Progenitor cell of endocrine pancreas (in vitro differentiated cells): Measurements from ENCODE around the gene SLC35E1. TPM values are rescaled to one million over a fixed set of nuclear protein-coding genes. Genes with fewer than 3 reads are reported as not detected.

Source experiments
- DNase-seq: peaks from one replicate; pipeline ENCODE4 v3.0.0; 2021; ENCODE audit warnings: low spot score; ENCODE audit not compliant: unreplicated experiment
- H3K27ac Mint-ChIP-seq: 2 replicates; pipeline ENCODE4 v1.8.0; 2021; ENCODE audit warnings: mild to moderate bottlenecking, moderate library complexity, mixed read lengths
- H3K27me3 Mint-ChIP-seq: 2 replicates; pipeline ENCODE4 v1.8.0; 2021; ENCODE audit warnings: mixed read lengths
- H3K36me3 Mint-ChIP-seq: 2 replicates; pipeline ENCODE4 v1.8.0; 2022; ENCODE audit warnings: mixed read lengths; ENCODE audit not compliant: insufficient read depth
- H3K4me1 Mint-ChIP-seq: 2 replicates; pipeline ENCODE4 v1.8.0; 2021; ENCODE audit warnings: low read depth, mixed read lengths
- H3K4me3 Mint-ChIP-seq: 2 replicates; pipeline ENCODE4 v1.8.0; 2021; ENCODE audit warnings: low read depth, mild to moderate bottlenecking, moderate library complexity, mixed read lengths
- H3K9me3 Mint-ChIP-seq: 2 replicates; pipeline ENCODE4 v1.8.0; 2021; ENCODE audit warnings: low read depth, mixed read lengths
- CTCF ChIP-seq: fragments of 200-600 bp; sonication (generic); IDR thresholded peaks from one replicate; pipeline ENCODE4 v1.5.0; 2021; ENCODE audit warnings: antibody characterized with exemption, mild to moderate bottlenecking; ENCODE audit not compliant: unreplicated experiment
- total RNA-seq: library from RNA; stranded (reverse); gene quantifications from 2 replicates; pipeline ENCODE4 v1.2.1, GENCODE V29; 2021

The SLC35E1 gene
- total RNA-seq, 1 donor from 2014 or later = 49.1 TPM

DNA sequence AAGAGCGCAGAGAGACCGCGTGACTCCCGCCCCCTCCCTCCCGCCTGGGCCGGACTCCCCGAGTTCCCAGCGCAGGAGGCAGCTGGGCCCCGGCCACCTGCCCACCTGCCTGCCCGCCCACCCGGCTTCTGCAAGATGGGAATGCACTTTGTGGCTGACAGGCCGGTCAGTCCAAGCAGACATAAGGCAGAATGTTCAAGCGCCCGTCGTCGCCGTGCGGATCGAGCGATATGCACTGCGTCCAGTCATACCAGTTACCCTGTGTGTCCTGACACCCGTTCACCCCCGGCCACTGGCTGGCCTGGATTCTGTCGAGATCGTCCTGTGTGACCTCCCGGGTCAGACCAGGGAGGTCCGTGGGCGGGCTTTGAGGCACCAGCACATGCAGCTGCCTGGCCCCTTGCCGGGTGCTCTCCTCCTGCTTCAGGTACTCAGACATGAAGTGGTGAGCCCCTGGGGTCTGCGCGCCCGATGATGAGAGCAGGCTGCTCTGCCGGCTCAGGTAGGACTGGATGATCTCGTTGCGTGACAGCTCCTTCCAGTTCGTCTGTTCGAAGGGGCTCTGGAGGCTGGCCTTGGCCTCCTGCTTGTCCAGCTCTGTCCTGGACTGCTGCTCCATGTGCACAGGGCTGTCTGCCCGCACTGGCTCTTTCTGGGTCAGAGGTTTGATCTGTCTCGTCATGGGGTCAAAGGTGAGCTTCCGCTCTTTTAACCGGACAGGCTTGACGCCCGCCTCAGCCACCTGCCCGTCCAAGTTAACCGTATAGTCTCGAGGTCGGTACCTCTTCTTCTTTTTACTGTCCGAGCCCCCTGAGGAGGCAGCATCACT lies 3.9 kb upstream of the SLC35E1 start:
- no peak for DNase-seq
- Mint-ChIP-seq H3K4me3 (no peak overlapping the region), H3K27me3 (no peaks in the 10 kb centered on the region), H3K27ac (no peak overlapping the region), H3K36me3 (peaks cover 2% of the 10 kb centered on the region), H3K4me1 (peaks cover 15% of the 10 kb centered on the region), H3K9me3 (no peaks in the 10 kb centered on the region)
- TF ChIP-seq CTCF = no peak

DNA sequence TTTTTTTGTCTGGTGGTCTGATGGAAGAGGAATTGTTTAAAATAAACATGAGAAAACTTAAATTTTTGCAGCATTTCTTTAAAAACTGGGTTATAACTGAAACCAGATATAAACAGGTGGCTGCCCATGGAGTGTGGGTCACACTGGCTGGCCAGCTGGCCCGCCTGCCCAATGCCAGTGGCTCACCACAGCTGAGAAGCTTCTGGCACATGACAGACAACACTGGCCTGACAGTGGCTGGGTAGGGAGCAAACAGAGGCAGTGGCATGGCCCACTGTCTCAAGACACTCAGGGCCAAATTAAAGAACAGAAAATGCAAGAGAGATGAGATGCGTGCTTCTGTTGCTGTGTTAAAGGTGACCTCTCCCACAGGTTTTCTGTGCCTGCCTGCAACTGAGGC lies 3.1 kb upstream of the SLC35E1 start:
- peaks cover 15% of the 10 kb centered on the region for H3K4me1 Mint-ChIP-seq
- no peaks in the 10 kb centered on the region for H3K27me3 Mint-ChIP-seq
- H3K9me3 Mint-ChIP-seq = no peaks in the 10 kb centered on the region
- no peak for TF ChIP-seq CTCF
- no peak for DNase-seq
- no peak overlapping the region for H3K27ac Mint-ChIP-seq
- peaks cover 2% of the 10 kb centered on the region for H3K36me3 Mint-ChIP-seq
- no peak overlapping the region for H3K4me3 Mint-ChIP-seq

DNA sequence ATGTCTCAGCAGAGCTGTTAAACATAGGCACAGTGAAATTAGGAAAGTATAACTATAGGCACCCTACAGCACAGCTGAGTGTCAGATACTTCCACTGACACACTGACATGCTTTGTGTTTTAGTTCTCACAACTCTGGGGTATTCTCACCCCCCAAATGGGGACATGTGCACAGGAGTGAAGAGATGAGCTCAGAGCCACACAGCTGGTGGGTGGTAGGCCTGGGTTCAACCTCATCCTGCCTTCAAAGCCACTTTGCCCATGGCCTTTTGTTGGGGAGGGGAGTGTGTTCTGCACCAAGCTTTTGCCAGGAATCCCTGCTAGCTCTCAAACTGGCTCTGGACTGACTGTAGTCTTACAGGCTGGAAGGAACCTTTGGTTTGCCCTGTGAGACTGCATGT lies 1.7 kb upstream of the SLC35E1 start:
- peak overlapping the region; percentile 88 for H3K27ac Mint-ChIP-seq
- H3K4me3 Mint-ChIP-seq = peak overlapping the region; percentile 47
- no peaks in the 10 kb centered on the region for H3K27me3 Mint-ChIP-seq

GRCh38 chr19:16573296-16573695 lies 1.1 kb upstream of the SLC35E1 start:
- Mint-ChIP-seq H3K36me3 (peaks cover 2% of the 10 kb centered on the region), H3K27ac (peak overlapping the region; percentile 98), H3K9me3 (no peaks in the 10 kb centered on the region), H3K4me3 (peak overlapping the region; percentile 98), H3K4me1 (peaks cover 15% of the 10 kb centered on the region), H3K27me3 (no peaks in the 10 kb centered on the region)
- no peak for TF ChIP-seq CTCF
- DNase-seq = no peak

More for the DNA sequence above, 1.7 kb upstream of the SLC35E1 start:
- peaks cover 15% of the 10 kb centered on the region for H3K4me1 Mint-ChIP-seq
- H3K36me3 Mint-ChIP-seq = peaks cover 2% of the 10 kb centered on the region
- TF ChIP-seq CTCF = no peak
- DNase-seq = no peak
- no peaks in the 10 kb centered on the region for H3K9me3 Mint-ChIP-seq

- peak overlapping the region; percentile 83 for H3K27ac Mint-ChIP-seq
- peaks cover 15% of the 10 kb centered on the region for H3K4me1 Mint-ChIP-seq
- peaks cover 6% of the 10 kb centered on the region for H3K36me3 Mint-ChIP-seq
- no peak for TF ChIP-seq CTCF
- no peak for DNase-seq
- H3K9me3 Mint-ChIP-seq = no peaks in the 10 kb centered on the region
- H3K4me3 Mint-ChIP-seq = peak overlapping the region; percentile 75
- no peaks in the 10 kb centered on the region for H3K27me3 Mint-ChIP-seq
Observed at GRCh38 chr19:16571822-16572331, 338 bp downstream of the SLC35E1 start.
